Panc1 (cell line): Measurements from ENCODE around the gene GOLGA1.

Experiments used
- CTCF ChIP-seq: fragments of 450-650 bp; IDR thresholded peaks from 2 replicates; pipeline ENCODE4 v1.5.1; 2017; ENCODE audit warnings: mild to moderate bottlenecking
- SIN3A ChIP-seq: IDR thresholded peaks from 2 replicates; pipeline ENCODE4 v1.6.1; 2012; ENCODE audit warnings: low read depth, mild to moderate bottlenecking, low read length, moderate library complexity, borderline replicate concordance; ENCODE audit not compliant: insufficient read depth

- no peak for TF ChIP-seq SIN3A
- TF ChIP-seq CTCF = no peak
Observed at GRCh38 chr9:124980431-124980830, 39.5 kb upstream of the GOLGA1 start.
